GM21576 (cell line): ENCODE data around the gene TMEM255B.
"Not testable (repeated sequence)": the region's sequence is repeated elsewhere in the genome, so short reads cannot be mapped to it uniquely, and the experiment has no call there.

Source experiments
- ATAC-seq: cut with Tn5 transposase; IDR thresholded peaks from one replicate; pipeline ENCODE4 v1.9.1; 2021; ENCODE audit warnings: mild to moderate bottlenecking, moderate library complexity; ENCODE audit not compliant: unreplicated experiment

The TMEM255B gene

DNA sequence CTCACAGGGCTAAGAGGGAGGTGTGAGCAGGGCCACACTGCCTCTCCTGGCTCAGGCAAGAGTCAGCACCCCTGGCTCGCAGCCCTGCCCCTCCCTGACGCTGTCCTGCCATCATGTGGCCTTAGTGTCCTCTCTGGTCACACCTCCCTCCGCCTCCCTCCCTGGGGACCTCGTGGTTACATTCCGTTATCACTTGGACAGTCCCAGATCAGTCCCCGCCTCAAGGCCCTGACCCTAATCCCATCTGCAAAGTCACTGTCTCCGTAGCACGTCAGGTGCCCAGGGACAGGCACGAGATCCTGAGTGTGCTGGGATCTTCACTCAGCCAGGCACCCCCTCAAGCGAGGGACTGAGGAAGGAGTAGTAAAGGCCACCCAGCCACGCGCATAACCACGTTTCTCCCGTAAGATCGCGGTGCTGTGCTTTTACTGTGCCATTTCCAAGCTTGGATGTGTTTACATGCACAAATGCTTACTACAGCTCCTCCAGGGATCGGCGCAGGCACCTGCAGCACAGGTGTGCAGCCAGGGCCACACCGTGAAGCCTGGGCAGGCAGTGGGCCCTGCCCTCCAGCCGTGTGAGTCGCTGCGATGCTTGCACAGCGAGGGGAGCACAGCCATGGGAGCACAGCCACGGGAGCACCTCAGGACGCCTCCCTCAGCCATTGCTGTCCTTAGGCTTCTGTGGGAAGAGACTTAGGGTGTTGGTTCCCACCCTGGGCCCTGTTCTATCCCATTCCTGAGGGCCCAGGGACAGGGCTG lies 10.7 kb upstream of the TMEM255B start:
- no peak for ATAC-seq

GRCh38 chr13:113748862-113749451 lies 10.1 kb upstream of the TMEM255B start:
- no peak for ATAC-seq

GRCh38 chr13:113749507-113749906 lies 9.5 kb upstream of the TMEM255B start:
- ATAC-seq: no peak

GRCh38 chr13:113749967-113750366 lies 9.1 kb upstream of the TMEM255B start:
- no peak for ATAC-seq

DNA sequence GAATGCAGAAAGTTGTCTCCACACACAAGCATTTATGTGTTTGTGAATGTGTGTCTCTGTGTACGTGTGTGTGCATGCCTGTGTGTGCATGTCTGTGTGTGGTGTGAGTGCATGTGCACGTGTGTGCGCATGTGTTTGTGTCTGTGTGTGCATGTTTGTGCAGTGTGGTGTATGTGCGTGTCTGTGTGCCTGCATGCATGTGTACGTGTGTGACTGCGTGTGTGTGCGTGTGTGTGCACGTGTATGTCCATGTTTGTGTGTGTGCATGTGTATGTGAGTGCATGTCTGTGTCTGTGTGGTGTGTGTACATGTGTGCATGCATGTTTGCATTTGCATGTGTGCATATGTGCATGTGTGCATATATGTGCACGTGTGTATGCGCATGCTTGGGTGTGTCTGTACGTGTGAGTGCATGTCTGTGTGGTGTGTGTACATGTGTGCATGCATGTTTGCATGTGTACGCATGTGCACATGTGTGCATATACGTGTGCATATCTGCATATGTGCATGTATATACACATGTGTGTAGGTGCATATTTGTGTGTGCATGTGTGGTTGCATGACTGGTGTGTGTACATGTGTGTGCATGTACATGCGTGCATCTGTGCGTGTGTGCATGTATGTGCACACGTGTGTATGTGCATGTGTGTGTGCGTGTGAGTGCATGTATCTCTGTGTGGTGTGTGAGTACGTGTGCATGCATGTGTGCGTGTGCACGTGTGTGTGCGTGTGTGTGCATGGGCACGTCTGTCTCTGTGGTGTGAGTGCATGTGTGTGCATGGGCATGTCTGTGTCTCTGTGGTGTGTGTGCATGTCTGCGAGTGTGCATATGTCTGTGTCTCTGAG lies 8.2 kb upstream of the TMEM255B start:
- ATAC-seq: no peak

- ATAC-seq: no peak
Observed at GRCh38 chr13:113751491-113751890, 7.5 kb upstream of the TMEM255B start.

DNA sequence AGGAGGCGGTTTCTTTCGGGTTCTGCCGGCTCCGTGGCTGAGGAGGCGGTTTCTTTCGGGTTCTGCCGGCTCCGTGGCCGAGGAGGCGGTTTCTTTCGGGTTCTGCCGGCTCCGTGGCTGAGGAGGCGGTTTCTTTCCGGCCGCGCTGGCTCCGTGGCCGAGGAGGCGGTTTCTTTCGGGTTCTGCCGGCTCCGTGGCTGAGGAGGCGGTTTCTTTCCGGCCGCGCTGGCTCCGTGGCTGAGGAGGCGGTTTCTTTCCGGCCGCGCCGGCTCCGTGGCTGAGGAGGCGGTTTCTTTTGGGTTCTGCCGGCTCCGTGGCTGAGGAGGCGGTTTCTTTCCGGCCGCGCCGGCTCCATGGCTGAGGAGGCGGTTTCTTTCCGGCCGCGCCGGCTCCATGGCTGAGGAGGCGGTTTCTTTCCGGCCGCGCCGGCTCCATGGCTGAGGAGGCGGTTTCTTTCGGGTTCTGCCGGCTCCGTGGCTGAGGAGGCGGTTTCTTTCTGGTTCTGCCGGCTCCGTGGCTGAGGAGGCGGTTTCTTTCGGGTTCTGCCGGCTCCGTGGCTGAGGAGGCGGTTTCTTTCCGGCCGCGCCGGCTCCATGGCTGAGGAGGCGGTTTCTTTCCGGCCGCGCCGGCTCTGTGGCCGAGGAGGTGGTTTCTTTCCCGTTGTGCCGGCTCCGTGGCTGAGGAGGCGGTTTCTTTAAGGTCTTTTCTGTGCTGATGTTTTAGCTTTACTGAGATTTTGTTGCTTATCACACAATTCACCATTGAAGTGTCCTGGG lies 6.6 kb upstream of the TMEM255B start:
- not testable (repeated sequence) for ATAC-seq

DNA sequence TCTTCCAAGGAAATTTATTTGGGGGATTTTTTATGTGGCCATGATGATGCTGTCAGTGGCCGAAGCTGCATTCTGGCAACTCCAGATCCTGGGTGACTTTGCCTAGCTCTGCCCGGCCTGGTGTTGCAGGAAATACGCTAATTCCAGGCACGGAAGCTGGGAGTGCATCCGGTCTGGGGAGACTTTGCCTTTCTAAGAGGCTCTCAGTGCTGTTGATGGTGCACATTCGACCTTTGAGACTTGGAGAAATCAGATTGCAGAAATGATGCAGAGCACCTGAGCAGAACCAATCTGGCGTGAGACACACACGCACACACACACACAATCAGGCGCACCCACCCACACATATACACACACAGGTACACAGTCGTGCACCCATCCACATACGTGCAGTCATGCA lies 5.9 kb upstream of the TMEM255B start:
- ATAC-seq: no peak

GRCh38 chr13:113754242-113754641 lies 4.8 kb upstream of the TMEM255B start:
- no peak for ATAC-seq

GRCh38 chr13:113754691-113755090 lies 4.3 kb upstream of the TMEM255B start:
- ATAC-seq: no peak

GRCh38 chr13:113756441-113757097 lies 2.5 kb upstream of the TMEM255B start:
- no peak for ATAC-seq

GRCh38 chr13:113759525-113760137 lies 605 bp downstream of the TMEM255B start:
- no peak for ATAC-seq

DNA sequence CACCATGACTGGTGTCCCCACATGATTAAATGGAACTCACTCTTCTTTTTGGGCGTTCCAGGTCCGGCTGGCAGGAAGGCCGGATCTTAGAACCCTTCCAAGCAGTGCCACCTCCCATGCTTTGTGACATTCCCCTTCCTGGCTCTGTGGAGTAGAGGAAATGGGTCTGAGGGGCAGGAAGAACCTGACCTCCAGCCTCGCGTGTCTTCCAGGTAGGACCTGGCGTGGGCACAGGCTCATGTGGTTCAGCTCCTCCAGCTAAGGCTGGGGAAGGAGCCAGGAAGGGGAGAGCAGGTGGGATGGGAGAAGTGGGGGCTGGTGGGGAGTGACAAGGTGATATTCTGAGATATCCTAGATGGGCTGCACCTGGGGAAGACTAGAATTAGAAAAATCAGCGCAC lies 2.1 kb downstream of the TMEM255B start:
- no peak for ATAC-seq

DNA sequence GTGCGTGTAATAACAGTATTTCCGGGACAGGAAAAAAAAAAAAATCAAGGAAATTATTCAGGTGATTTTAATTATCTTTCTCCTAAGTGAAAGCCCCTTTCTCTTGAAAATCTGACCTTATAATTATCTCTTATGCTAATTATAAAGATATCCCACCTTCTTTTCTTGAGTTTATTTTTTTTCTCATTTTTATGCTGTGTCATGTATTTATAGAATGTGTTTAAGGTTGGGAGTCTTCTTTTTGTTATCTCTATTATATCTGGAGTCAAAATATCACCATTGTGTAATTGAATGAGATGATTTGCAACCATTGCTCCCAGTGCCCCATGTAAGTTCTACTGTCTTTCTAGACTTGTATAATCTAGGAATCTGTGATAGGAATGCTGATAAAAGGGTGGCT lies 3.0 kb downstream of the TMEM255B start:
- ATAC-seq: no peak

DNA sequence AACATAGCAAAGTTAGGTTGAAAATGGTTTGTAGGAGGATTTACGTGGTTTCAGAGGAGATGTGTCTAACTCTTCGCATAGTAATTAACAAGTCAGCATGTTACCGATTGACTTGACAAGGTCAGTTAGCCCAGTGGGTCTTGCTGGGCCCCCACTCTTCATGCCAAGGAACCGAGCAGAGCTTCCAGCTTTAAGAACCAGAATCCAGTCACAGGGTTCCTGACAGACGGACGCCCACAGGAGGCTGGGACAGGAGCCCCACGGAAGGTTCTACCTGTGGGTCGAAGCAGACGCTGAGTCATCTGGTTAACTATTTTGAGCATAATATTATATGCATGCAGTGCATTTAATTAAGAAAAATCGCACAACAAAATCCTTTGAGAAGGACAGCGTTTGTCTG lies 3.5 kb downstream of the TMEM255B start:
- ATAC-seq: no peak

- ATAC-seq: no peak
Observed at GRCh38 chr13:113763254-113763653, 4.2 kb downstream of the TMEM255B start.

GRCh38 chr13:113763961-113764792 lies 5.2 kb downstream of the TMEM255B start:
- no peak for ATAC-seq

DNA sequence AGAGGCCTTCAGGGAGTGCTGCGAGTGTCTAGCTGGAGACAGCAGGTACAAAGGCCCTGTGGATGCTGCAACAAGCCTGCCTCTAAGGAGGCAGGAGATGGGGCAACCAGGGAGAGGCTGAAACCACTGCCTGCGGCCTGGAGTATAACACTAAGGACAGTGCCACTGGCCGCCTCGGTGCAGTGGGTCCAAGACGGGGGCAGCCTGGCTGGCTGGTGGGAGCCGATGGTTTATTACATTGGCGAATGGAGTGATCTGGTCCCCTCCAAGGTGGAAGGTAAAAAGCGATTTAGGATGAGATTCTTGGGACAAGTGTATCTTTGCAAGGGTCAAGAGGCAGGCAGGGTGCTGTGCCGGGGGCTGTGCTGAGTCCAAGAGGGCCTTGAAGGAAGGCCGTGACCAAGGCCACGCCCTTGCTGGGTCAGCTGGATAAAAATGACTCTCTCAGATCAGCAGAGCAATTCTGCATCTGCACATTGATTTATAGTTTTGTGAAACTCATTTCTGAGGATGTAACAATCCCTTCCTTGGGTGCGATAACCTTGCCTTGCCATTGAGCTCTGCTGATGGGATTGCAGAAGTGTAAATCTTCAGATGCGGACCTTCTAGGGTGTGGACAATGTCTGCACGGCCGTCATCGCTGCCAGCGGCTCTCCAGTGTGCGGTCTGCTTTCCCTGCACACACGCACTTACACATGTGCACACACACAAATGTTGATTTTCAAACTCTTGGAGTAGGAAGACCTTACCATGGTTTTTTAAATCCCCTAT lies 6.0 kb downstream of the TMEM255B start:
- ATAC-seq: no peak

DNA sequence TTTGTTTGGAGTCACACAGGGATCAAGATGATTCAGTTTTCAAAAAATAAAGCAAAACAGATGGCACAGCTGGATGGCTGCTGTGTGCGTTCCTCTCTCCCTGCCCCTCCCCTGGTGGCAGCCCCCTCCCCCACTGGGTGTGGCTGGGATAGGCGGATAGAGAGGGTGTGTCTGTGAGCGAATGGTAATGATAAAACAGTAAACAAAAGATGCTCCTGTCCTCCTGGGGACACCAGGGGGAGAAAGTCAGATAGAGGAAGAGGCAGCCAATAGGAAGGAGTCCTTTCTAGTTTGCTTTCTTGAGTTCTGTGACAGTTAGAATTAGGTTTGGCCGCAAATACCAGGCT lies 6.5 kb downstream of the TMEM255B start:
- ATAC-seq: no peak
